ENCODE results near the gene GRAMD1C. TPM values are rescaled to one million over a fixed set of nuclear protein-coding genes. Genes with fewer than 3 reads are reported as not detected.

The GRAMD1C gene
- total RNA-seq, 2 experiments from 2014 or later: 0.22 to 0.55 TPM

DNA sequence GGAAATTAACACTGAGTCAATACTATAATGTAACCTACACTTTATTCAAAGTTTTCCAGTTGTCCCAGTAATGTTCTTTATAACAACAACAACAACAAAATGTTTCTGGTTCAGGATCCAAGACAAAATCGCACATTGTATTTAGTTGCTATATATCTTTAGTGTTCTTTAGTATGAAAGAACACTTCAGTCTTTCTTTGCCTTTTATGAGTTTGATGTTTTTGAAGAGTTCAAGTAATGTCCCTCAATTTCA, 7.6 kb upstream of the GRAMD1C start:
- Histone ChIP-seq H3K27me3 (ENCODE audit: control insufficient read depth in 1 of 2, insufficient read depth in 2 of 2, low read length in 2 of 2) (no peaks in the 10 kb centered on the region), H3K36me3 (ENCODE audit: insufficient read depth, low read length) (no peaks in the 10 kb centered on the region), H3K4me3 (ENCODE audit: low read length) (no peak overlapping the region), H3K27ac (ENCODE audit: low read depth in 1 of 2, low read length in 2 of 2) (no peak overlapping the region), H3K4me1 (ENCODE audit: insufficient read depth, low read length) (peaks cover 3% of the 10 kb centered on the region), H3K9me3 (ENCODE audit: control insufficient read depth in 1 of 2, insufficient read depth in 1 of 2, low read length in 2 of 2) (peaks cover 0 to 8% of the 10 kb centered on the region in 2 experiments)
- ATAC-seq (ENCODE audit: poor library complexity): no peak
- TF ChIP-seq, protein P1, sequence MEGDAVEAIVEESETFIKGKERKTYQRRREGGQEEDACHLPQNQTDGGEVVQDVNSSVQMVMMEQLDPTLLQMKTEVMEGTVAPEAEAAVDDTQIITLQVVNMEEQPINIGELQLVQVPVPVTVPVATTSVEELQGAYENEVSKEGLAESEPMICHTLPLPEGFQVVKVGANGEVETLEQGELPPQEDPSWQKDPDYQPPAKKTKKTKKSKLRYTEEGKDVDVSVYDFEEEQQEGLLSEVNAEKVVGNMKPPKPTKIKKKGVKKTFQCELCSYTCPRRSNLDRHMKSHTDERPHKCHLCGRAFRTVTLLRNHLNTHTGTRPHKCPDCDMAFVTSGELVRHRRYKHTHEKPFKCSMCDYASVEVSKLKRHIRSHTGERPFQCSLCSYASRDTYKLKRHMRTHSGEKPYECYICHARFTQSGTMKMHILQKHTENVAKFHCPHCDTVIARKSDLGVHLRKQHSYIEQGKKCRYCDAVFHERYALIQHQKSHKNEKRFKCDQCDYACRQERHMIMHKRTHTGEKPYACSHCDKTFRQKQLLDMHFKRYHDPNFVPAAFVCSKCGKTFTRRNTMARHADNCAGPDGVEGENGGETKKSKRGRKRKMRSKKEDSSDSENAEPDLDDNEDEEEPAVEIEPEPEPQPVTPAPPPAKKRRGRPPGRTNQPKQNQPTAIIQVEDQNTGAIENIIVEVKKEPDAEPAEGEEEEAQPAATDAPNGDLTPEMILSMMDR (IDR thresholded peaks at IDR 0.05): no peak
- no peak for DNase-seq
- intact Hi-C loops (cut with DNase I, micrococcal nuclease): loop anchor here in 1 of 2 experiments (10.0 kb wide), 1 partner anchor 224 kb away; the partner anchor contains the start of genes CCDC191 and QTRT2
- no peaks in the 10 kb centered on the region for H3K36me3 Mint-ChIP-seq (ENCODE audit: low read depth)
- no peak overlapping the region for H3K27ac Mint-ChIP-seq
- H3K4me3 Mint-ChIP-seq: no peak overlapping the region
- ChIA-PET CTCF (interaction anchor here (1.6 kb wide), 1 partner anchor 86 kb away, joined by 4 read pairs; no protein-coding TSS in a partner anchor), POLR2A (no interaction called here)
- H3K4me1 Mint-ChIP-seq (ENCODE audit: low read depth): no peaks in the 10 kb centered on the region
- peaks cover 6% of the 10 kb centered on the region for H3K9me3 Mint-ChIP-seq
- no peaks in the 10 kb centered on the region for H3K27me3 Mint-ChIP-seq

DNA sequence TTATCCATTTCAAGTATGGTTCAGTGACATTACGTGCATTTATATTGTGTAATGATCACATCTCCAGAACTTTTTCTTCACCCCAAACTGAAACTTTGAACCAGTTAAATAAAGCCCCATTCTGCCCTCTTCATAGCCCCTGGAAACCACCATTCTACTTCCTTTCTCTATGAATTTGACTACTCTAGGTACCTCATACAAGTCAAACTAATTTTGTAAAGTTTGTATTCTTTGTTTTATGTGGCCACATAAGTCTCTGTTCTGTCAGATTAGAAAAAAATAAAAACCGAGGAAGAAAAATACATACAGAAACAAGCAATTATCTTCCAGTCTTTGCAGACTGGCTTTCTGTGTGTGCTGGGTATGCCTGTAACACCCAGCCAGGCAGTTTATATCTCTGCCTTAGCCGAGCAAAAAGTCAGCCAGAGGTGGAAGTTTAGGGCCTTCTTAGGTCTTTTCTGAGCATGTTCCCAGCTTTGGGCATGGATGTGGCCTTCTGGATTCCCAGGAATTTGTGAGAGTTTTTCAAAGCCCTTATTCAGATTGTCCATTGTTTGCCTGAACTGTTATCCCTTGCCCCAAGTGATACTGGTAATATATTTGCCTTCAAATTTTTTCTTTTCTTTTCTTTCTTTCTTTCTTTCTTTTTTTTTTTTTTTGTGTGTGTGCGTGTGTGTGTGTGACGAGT, 6.0 kb upstream of the GRAMD1C start:
- Histone ChIP-seq H3K27ac (ENCODE audit: low read depth in 1 of 2, low read length in 2 of 2) (no peak overlapping the region), H3K4me1 (ENCODE audit: insufficient read depth, low read length) (peaks cover 3% of the 10 kb centered on the region), H3K36me3 (ENCODE audit: insufficient read depth, low read length) (no peaks in the 10 kb centered on the region), H3K27me3 (ENCODE audit: control insufficient read depth in 1 of 2, insufficient read depth in 2 of 2, low read length in 2 of 2) (no peaks in the 10 kb centered on the region), H3K9me3 (ENCODE audit: control insufficient read depth in 1 of 2, insufficient read depth in 1 of 2, low read length in 2 of 2) (peaks cover 0 to 8% of the 10 kb centered on the region in 2 experiments), H3K4me3 (ENCODE audit: low read length) (no peak overlapping the region)
- Mint-ChIP-seq H3K9me3 (peaks cover 6% of the 10 kb centered on the region), H3K4me1 (ENCODE audit: low read depth) (no peaks in the 10 kb centered on the region), H3K36me3 (ENCODE audit: low read depth) (no peaks in the 10 kb centered on the region), H3K27me3 (no peaks in the 10 kb centered on the region), H3K4me3 (no peak overlapping the region), H3K27ac (no peak overlapping the region)
- ChIA-PET CTCF (interaction anchor here (0.7 kb wide), 1 partner anchor 122 kb away, joined by 3 read pairs; no protein-coding TSS in a partner anchor), POLR2A (no interaction called here)
- DNase-seq (no peak), ATAC-seq (ENCODE audit: poor library complexity) (no peak)
- intact Hi-C loops (cut with DNase I, micrococcal nuclease): loop anchor here in 1 of 2 experiments (10.0 kb wide), 1 partner anchor 222 kb away; the partner anchor contains the start of genes CCDC191 and QTRT2
- TF ChIP-seq, protein P1 (IDR thresholded peaks at IDR 0.05): no peak

DNA sequence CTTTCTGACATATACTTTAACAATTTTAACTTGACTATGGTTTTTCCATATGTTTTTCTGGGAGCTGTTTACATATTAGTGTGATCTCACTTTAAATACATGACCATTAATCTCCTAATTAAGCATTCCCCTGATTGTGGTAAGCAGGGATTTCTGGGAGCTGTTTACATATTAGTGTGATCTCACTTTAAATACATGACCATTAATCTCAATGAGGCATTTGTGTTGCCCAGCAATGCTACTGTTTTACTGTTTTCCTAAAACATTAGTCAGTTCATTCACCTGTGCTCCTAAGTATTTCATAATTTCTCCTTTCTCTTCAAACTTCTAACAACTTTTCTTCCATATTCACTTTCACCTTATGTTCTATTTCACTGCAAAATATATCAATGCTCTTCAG, 3.6 kb upstream of the GRAMD1C start:
- TF ChIP-seq, protein P1 (IDR thresholded peaks at IDR 0.05): no peak
- no peak overlapping the region for H3K4me3 ChIP-seq (ENCODE audit: low read length)
- POLR2A ChIA-PET: interaction anchor here (0.6 kb wide), 1 partner anchor 221 kb away, joined by 4 read pairs; the partner anchor contains the start of gene CCDC191
- CTCF ChIA-PET: no interaction called here
- DNase-seq (no peak), ATAC-seq (ENCODE audit: poor library complexity) (no peak)
- no peak overlapping the region for H3K4me3 Mint-ChIP-seq
- H3K9me3 Mint-ChIP-seq: peaks cover 6% of the 10 kb centered on the region
- H3K4me1 ChIP-seq (ENCODE audit: insufficient read depth, low read length): peaks cover 11% of the 10 kb centered on the region
- H3K36me3 Mint-ChIP-seq (ENCODE audit: low read depth): no peaks in the 10 kb centered on the region
- no peak overlapping the region for H3K27ac Mint-ChIP-seq
- intact Hi-C loops (cut with DNase I, micrococcal nuclease): loop anchor here (5.0 to 10.0 kb wide), 2 partner anchors 220 to 222 kb away; partner anchors contain the start of genes CCDC191 (in 2 of the 2) and QTRT2 (in 2 of the 2)
- H3K4me1 Mint-ChIP-seq (ENCODE audit: low read depth): no peaks in the 10 kb centered on the region
- H3K36me3 ChIP-seq (ENCODE audit: insufficient read depth, low read length): no peaks in the 10 kb centered on the region
- no peaks in the 10 kb centered on the region for H3K27me3 Mint-ChIP-seq
- peaks cover 0 to 8% of the 10 kb centered on the region in 2 experiments for H3K9me3 ChIP-seq (ENCODE audit: control insufficient read depth in 1 of 2, insufficient read depth in 1 of 2, low read length in 2 of 2)
- H3K27me3 ChIP-seq (ENCODE audit: control insufficient read depth in 1 of 2, insufficient read depth in 2 of 2, low read length in 2 of 2): no peaks in the 10 kb centered on the region
- no peak overlapping the region for H3K27ac ChIP-seq (ENCODE audit: low read depth in 1 of 2, low read length in 2 of 2)

All from CD4-positive, alpha-beta T cell (primary cell).